Gastroesophageal sphincter (tissue), 4 donors: ENCODE data around the gene SERP1. TPM values are rescaled to one million over a fixed set of nuclear protein-coding genes. Genes with fewer than 3 reads are reported as not detected.

ENCODE experiments used
- ATAC-seq: fragments of 150-250 bp; one replicate; pipeline ENCODE4 v1.9.1; 2016; ENCODE audit warnings: mild to moderate bottlenecking, moderate library complexity
- H3K27ac ChIP-seq, 4 donors: fragments of 200-600 bp; sonication (generic) in 3 of 4; 1 replicate in 3 of 4; 2 replicates in 1 of 4; pipeline ENCODE4 v1.5.1; 2016 to 2019
- H3K27me3 ChIP-seq: fragments of 200-600 bp; sonication (generic); one replicate; pipeline ENCODE4 v1.5.1; 2019
- H3K36me3 ChIP-seq, 2 donors: fragments of 200-600 bp; sonication (generic); one replicate each; pipeline ENCODE4 v1.5.1; 2019; ENCODE audit warnings: control low read depth in 1 of 2
- H3K4me1 ChIP-seq, 3 donors: fragments of 200-600 bp; sonication (generic); 1 replicate in 2 of 3; 2 replicates in 1 of 3; pipeline ENCODE4 v1.5.1; 2016 to 2019; ENCODE audit warnings: control low read depth in 2 of 3
- H3K4me3 ChIP-seq, 2 donors: fragments of 200-600 bp; sonication (generic); one replicate each; pipeline ENCODE4 v1.5.1; 2019; ENCODE audit warnings: mild to moderate bottlenecking in 1 of 2, moderate library complexity in 1 of 2
- H3K9me3 ChIP-seq, 3 donors: fragments of 200-600 bp; sonication (generic); one replicate each; pipeline ENCODE4 v1.5.1; 2017 to 2019; ENCODE audit warnings: control low read depth in 2 of 3
- EP300 ChIP-seq: sonication (generic); formaldehyde crosslinking; IDR thresholded peaks from one replicate; pipeline ENCODE4 v1.6.1; 2017; ENCODE audit warnings: antibody characterized with exemption, mild to moderate bottlenecking
- POLR2A ChIP-seq, 2 donors: fragments of 450-650 bp; IDR thresholded peaks; one replicate each; pipeline ENCODE4 v1.6.1; 2017; ENCODE audit warnings: antibody characterized with exemption in 2 of 2, mild to moderate bottlenecking in 2 of 2, moderate library complexity in 1 of 2
- POLR2AphosphoS5 ChIP-seq: sonication (generic); formaldehyde crosslinking; IDR thresholded peaks from one replicate; pipeline ENCODE4 v1.6.1; 2017; ENCODE audit warnings: antibody characterized with exemption
- WGBS, 2 donors: methylation state at CpG; one replicate each; pipeline ENCODE4 v1.1.5; 2018; ENCODE audit warnings: low coverage in 1 of 2; 5-methylcytosine and 5-hydroxymethylcytosine counted together
- total RNA-seq, 4 donors: library from RNA; depleted of rRNA; stranded (reverse); fragments of >200 nt; gene quantifications; one replicate each; pipeline ENCODE4 v1.1.0, GENCODE V29; 2016
- TF ChIP-seq, protein P1 (sequence below), 4 experiments: fragments of 200-600 bp in 2 of 4; fragments of 450-650 bp in 2 of 4; sonication (generic) in 1 of 4; IDR thresholded peaks; one replicate each; pipeline ENCODE4 v1.5.1; 2017 to 2019; ENCODE audit warnings: antibody characterized with exemption in 4 of 4, mild to moderate bottlenecking in 2 of 4, moderate library complexity in 2 of 4

SERP1 gene
- total RNA-seq, result 100 to 1,000 TPM in 3 of 4 donors, 10 to 100 TPM in 1; 72.8 to 187 (median 154) TPM

DNA sequence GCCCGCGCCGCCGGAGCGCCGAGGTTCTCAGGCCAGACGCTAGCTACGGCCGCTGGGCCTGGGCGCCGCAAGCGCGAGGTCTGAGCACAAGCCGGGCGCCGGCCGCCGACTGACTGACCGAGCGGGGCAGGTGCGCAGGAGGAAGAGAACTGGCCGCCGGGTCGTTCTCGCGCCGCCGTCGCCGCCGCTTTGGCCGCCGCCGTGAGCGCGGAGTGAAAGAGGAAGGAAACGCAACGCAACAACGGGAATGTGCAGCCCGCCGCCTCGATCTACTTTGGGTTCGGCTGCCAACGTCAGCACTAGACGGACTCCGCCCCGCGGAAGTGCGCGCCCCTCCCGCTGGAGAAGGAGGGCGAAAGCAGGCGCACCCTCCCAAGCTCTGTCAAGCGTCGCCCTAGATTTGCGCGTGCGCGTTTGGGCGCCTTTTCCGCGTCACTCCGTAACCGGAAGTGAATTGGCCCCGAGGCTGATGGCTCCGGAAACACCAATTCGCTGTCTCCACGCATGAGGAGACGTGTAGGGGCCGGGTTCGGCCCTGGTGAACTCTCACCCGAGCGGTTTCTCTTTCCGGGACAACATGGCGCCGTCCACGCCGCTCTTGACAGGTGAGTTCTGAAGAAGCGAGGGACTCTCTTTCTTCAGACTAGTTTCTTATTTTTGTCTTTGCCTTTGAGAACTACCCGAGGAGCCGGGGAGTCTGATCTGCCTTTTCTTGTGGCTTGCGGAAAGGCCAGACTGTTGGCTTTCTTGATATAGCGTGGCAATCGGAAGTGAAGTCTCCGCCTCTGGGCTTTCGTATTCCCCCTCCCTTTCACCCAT lies at the start of gene SERP1, which contains the start of gene EIF2A:
SERP1 (minus strand) TSS at position 271 of the 819 bp plus-strand sequence. CDS start 361 bp downstream, outside the sequence.
EIF2A (plus strand) TSS at position 562 of the 819 bp plus-strand sequence; CDS start at position 578, 16 bp downstream.
- peak within 1 kb of the TSS; percentile 90 to 92 for H3K4me3 ChIP-seq
- H3K27ac ChIP-seq, result peak within 1 kb of the TSS; percentile 93 to 100 (median 98)
- H3K4me1 ChIP-seq, result peaks cover 9 to 52% (median 11%) of the 10 kb centered on the region in 3 donors
- H3K36me3 ChIP-seq, result peaks cover 0 to 21% of the 10 kb centered on the region in 2 donors
- WGBS, 2 donors, result 0% methylated on average over 14 to 17 of the region's 86 CpGs
- H3K27me3 ChIP-seq, result no peaks in the 10 kb centered on the region
- peak; percentile 98 for ATAC-seq
- TF ChIP-seq, protein P1, sequence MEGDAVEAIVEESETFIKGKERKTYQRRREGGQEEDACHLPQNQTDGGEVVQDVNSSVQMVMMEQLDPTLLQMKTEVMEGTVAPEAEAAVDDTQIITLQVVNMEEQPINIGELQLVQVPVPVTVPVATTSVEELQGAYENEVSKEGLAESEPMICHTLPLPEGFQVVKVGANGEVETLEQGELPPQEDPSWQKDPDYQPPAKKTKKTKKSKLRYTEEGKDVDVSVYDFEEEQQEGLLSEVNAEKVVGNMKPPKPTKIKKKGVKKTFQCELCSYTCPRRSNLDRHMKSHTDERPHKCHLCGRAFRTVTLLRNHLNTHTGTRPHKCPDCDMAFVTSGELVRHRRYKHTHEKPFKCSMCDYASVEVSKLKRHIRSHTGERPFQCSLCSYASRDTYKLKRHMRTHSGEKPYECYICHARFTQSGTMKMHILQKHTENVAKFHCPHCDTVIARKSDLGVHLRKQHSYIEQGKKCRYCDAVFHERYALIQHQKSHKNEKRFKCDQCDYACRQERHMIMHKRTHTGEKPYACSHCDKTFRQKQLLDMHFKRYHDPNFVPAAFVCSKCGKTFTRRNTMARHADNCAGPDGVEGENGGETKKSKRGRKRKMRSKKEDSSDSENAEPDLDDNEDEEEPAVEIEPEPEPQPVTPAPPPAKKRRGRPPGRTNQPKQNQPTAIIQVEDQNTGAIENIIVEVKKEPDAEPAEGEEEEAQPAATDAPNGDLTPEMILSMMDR (IDR thresholded peaks at IDR 0.05), result peak in 2 of 4 experiments; percentile 7 to 14
- TF ChIP-seq POLR2AphosphoS5 (peak; percentile 99), POLR2A (IDR thresholded peaks at IDR 0.05) (peak; percentile 98), EP300 (no peak)
- H3K9me3 ChIP-seq, result no peaks in the 10 kb centered on the region

DNA sequence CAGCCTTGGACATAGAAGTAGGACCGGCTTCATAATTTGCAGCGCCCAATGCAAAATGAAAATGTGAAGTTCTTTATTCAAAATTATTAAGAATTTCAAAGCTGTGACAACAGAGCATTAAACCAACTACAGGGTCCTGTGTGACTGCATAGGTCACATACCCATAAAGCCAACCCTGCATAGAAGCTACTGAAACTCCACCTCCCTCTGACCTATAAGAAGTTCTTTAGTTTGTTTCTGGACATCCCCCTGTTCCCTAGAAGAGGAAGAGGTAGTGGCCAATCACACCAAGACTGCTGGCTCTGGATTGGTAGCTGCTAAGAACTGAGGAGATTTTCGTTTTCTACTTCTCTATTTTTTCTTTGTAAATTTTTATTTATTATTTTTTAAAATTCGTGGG lies 47.9 kb upstream of the SERP1 start:
- Histone ChIP-seq H3K4me3 (no peak overlapping the region), H3K27ac (no peak overlapping the region), H3K27me3 (no peaks in the 10 kb centered on the region), H3K4me1 (no peaks in the 10 kb centered on the region), H3K9me3 (no peaks in the 10 kb centered on the region), H3K36me3 (no peaks in the 10 kb centered on the region)
- TF ChIP-seq, protein P1 (IDR thresholded peaks at IDR 0.05), result no peak
- no peak for TF ChIP-seq EP300
- no peak for TF ChIP-seq POLR2AphosphoS5
- no peak for TF ChIP-seq POLR2A (IDR thresholded peaks at IDR 0.05)
- WGBS, 2 donors, result 60 to 85% methylated on average over 2 to 4 of the region's 4 CpGs
- ATAC-seq, result no peak

DNA sequence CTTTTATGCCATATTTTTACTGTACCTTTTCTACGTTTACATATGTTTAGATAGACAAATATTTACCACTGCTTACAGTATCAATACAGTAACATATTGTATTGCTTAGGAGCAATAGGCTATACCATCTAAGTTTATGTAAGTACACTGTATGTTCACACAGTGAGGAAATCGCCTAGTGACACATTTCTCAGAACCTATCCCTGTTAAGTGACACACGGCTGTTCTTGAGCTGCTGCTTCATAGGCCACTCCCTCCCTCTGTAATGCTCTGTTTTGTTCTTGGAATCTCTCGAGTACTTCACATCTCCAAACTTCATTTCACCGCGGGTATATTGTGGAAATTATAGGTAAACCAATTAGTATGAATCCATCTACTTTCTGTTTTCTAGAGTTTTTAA lies 43.5 kb upstream of the SERP1 start:
- H3K4me1 ChIP-seq, result no peaks in the 10 kb centered on the region
- H3K4me3 ChIP-seq, result no peak overlapping the region
- H3K36me3 ChIP-seq, result peaks cover 0 to 12% of the 10 kb centered on the region in 2 donors
- no peak overlapping the region for H3K27ac ChIP-seq
- H3K27me3 ChIP-seq, result no peaks in the 10 kb centered on the region
- WGBS, 2 donors, result 69 to 92% methylated on average over 3 to 6 of the region's 6 CpGs
- H3K9me3 ChIP-seq, result no peaks in the 10 kb centered on the region
- no peak for TF ChIP-seq POLR2A (IDR thresholded peaks at IDR 0.05)
- TF ChIP-seq EP300, result no peak
- TF ChIP-seq POLR2AphosphoS5, result no peak
- TF ChIP-seq, protein P1 (IDR thresholded peaks at IDR 0.05), result no peak
- ATAC-seq, result no peak

DNA sequence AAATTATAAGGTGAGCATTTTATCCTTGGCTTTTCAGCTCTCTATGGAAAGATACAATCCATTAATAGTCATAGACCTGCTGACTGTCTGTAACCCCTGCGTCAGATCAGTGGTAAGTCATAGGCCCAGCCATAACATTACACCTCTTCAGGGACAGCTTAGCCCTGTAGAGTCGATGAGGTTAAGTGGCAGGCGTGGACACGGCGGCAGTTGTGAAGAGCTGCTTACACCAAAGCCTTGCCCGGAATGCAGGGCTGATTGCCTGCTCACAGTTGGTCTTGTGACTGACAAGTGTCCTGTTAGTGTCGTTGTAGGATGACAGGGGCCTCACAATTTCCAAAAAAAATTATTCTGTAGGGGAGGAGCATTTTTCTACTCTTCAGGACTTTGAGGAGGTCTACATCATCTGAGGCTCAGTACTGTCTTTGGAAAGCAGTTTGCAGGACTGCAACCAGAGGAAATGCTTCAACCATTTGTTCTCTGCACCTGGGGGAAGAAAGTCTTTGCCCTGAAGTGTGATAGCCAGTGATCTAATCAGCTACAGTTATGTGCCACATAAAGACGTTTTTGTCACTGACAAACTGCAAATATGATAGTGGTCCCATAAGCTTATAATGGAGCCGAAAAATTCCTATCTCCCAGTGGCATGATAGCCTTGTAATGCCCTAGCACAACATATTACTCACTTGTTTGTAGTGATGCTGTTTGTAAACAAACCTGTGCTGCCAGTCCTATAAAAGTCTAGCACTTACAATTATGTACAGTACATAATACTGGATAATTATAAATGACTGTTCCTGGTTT lies 41.9 kb upstream of the SERP1 start:
- TF ChIP-seq EP300, result no peak
- TF ChIP-seq, protein P1 (IDR thresholded peaks at IDR 0.05), result no peak
- no peak for TF ChIP-seq POLR2A (IDR thresholded peaks at IDR 0.05)
- Histone ChIP-seq H3K27ac (no peak overlapping the region), H3K4me3 (no peak overlapping the region), H3K4me1 (no peaks in the 10 kb centered on the region), H3K36me3 (peaks cover 0 to 27% of the 10 kb centered on the region in 2 donors), H3K9me3 (no peaks in the 10 kb centered on the region), H3K27me3 (no peaks in the 10 kb centered on the region)
- ATAC-seq, result no peak
- WGBS, 2 donors, result 18 to 54% methylated on average over 3 to 4 of the region's 9 CpGs
